ENCODE measurements around the gene GABARAP. TPM values are rescaled to one million over a fixed set of nuclear protein-coding genes. Genes with fewer than 3 reads are reported as not detected.
A peak's percentile ranks its signal among the peaks of the same experiment; 100 is the strongest.

The GABARAP gene
- total and polyA plus RNA-seq, 2 of the 13 experiments (the other 11 are each of a cell fraction or from before 2014, with no cell fraction given) = 161 to 310 TPM

GRCh38 chr17:7280519-7281073 lies 38.3 kb upstream of the GABARAP start (continued):
- TF ChIP-seq ARID4A (CRISPR knock-in tag; IDR thresholded peaks at IDR 0.05; ENCODE audit: borderline replicate concordance) (peak; percentile 57; the same call in 1 of the 2 replicates), TAF15 (IDR thresholded peaks at IDR 0.05; ENCODE audit: low read depth, low read length, poor library complexity, severe bottlenecking) (no peak), ZNF18 (CRISPR knock-in tag; IDR thresholded peaks at IDR 0.05; ENCODE audit: insufficient replicate concordance) (peak; percentile 45), MTA1 (CRISPR knock-in tag; IDR thresholded peaks at IDR 0.05; ENCODE audit: borderline replicate concordance) (peak; percentile 83; the same call in 1 of the 2 replicates), ZFAT (CRISPR knock-in tag; conservative IDR thresholded peaks at IDR 0.05) (no peak), CEBPG (CRISPR knock-in tag; IDR thresholded peaks at IDR 0.05) (no peak), FOXA3 (CRISPR knock-in tag; IDR thresholded peaks at IDR 0.05) (peak; percentile 37; the same call in 1 of the 2 replicates), CHCHD3 (CRISPR knock-in tag; IDR thresholded peaks at IDR 0.05) (peak; percentile 62; the same call in 1 of the 2 replicates), PAF1 (CRISPR knock-in tag; IDR thresholded peaks at IDR 0.05) (no peak), HNF1A (IDR thresholded peaks at IDR 0.05; ENCODE audit: low read depth) (no peak), HNF1A (CRISPR knock-in tag; IDR thresholded peaks at IDR 0.05; ENCODE audit: borderline replicate concordance) (0 out of 2 replicates have a peak, but pooled peaks have one; percentile 31), ZIK1 (CRISPR knock-in tag; IDR thresholded peaks at IDR 0.05; ENCODE audit: borderline replicate concordance, low read depth) (0 out of 2 replicates have a peak, but pooled peaks have one; percentile 37), ZFP82 (CRISPR knock-in tag; IDR thresholded peaks at IDR 0.05; ENCODE audit: borderline replicate concordance) (0 out of 2 replicates have a peak, but pooled peaks have one; percentile 46), MEF2D (CRISPR knock-in tag; IDR thresholded peaks at IDR 0.05) (no peak), ZNF343 (CRISPR knock-in tag; IDR thresholded peaks at IDR 0.05) (0 out of 2 replicates have a peak, but pooled peaks have one; percentile 32), CSRNP1 (CRISPR knock-in tag; IDR thresholded peaks at IDR 0.05) (peak; percentile 66; the same call in 1 of the 2 replicates), U2AF2 (IDR thresholded peaks at IDR 0.05; ENCODE audit: low read depth, low read length) (no peak)
